ELR (cell line): ENCODE results near the gene TGFBR3.
A peak's percentile ranks its signal among the peaks of the same experiment; 100 is the strongest.

Source experiments
- DNase-seq: peaks from one replicate; pipeline ENCODE4 v3.0.0-alpha.2; 2015; ENCODE audit warnings: low read depth

The TGFBR3 gene

DNA sequence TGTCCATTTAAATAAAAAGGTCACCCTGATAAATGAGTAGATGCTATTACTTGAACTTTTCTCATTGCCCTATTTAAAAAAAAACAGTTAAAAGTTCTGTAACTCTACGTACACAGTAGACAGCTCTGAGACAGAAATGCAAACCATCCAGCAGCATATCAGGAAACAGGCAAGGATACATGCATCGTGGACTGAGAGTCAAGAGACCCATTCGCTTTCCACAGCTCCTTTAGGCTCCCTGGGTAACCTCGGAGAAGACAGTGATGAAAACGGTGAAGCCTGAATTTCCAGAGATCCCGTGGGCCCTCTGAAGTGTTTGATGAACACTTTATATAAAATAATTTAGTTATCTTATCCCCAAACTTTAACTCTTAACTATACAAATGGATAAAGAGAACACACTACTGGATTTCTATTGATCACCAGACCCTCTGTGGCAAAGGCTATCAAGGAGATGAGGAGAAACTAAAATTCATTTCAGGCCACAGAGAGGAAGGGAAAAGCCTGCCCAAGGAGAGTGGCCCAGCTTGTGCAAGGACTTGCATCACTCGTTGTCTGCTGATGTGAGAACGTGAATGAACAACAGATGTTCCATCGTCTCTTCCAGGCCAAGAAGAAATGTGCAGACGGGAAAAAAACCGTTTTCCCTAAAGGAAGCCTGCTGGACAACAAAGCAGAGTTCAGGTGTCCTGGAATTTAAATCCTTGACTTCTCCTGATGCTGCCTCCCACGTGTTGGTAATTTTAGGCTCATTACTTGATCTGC is 131.0 kb downstream of the TGFBR3 start:
- DNase-seq, result no peak

DNA sequence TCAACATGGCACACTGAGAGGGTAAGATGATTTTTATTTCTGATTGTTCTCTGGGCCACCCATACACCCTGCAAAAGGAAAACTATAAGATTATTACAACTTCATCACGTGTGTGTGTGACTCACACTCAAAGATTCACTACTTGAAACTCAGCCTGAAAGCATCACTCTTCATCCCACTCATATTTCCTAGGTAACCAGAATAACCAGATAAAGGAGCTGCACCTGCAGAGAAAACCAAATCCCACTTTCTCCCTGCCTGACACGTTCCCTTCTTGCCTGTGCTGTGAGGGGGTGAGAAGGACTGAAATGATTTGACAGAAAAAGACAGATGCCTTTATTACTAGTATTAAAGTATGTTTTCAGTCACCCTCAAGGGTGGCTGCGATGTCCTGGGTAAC is 131.6 kb downstream of the TGFBR3 start:
- DNase-seq, result peak; percentile 64

DNA sequence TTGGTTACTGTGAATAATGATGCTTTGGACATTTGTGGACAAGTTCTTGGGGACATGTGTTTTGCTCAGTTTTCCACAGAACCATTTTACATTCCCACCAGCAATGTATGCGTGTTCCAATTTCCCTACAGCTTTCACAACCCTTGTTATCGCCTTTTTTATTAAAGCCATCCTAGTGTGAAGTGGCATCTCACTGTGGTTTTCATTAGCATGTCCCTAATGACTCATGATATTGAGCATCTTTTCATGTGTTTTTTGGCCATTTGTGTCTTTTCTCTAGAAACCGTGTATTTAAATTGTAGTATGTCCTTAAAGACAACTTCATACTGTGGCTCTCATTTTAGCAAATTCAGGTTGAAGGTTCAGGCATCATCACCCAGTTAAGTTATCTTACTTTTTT is 132.1 kb downstream of the TGFBR3 start:
- DNase-seq, result no peak

DNA sequence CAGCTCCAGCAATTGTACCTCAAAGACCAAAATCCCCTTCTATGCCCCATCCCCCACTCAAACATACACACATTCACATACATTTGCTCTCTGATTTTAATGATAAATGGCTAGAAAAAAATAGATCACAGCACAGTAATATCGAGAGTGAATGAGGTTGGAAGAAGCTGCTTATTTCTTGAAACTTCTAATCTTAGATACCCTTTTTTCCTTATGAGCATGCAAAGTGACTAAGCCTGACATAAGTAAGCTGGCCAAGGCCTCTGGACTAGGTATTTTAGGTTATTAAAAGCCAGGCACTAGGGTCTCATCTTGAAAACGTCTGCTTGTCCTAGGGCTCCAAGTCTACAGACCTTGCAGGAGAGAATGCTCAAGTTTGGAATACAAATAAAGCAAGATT is 133.6 kb downstream of the TGFBR3 start:
- no peak for DNase-seq

DNA sequence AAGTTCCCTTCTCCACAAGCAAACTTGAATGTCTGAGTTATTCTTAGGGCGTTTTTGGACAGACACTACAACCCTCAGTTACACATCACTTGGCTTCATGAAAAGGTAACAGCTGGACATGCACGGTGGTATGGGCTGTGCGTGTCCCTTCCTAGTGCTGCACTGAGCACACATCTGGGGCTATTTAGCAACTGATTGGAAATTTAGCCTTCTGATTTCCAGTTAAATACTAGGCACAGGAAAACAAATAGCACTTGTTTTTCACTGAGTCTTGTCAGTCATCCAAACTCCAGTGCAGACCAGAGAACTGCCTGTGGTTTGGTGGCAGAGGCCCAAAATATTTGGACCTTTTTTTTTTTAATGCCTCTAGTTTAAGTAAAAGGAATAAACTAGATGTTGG is 134.7 kb downstream of the TGFBR3 start:
- no peak for DNase-seq

DNA sequence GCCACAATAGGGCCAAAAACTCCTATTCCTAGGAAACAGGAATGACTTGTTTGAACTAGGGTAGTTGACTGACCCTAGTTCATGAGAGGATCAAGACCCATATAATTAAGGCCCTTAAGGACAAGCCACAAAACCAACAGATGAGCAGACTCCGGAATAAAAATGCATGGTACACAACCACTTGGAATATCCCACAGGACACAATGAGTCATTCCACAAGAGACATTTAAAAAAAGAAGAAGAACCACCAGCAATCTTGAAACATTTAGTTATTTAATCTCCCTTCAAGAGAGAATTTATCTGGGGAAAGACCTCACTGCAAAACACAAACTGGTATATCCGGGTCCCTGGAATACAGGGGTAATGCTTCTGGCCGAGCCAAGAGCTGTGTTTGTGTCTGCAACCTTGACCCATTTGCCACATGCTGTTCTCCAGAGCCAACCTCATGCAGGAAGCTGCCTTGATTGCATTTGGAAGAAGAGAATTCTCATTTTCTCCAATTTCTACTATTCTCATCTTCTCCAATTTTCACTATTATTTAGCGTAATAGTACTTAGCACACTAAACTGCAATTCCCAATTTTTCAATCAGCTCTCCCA is 135.5 kb downstream of the TGFBR3 start:
- no peak for DNase-seq

DNA sequence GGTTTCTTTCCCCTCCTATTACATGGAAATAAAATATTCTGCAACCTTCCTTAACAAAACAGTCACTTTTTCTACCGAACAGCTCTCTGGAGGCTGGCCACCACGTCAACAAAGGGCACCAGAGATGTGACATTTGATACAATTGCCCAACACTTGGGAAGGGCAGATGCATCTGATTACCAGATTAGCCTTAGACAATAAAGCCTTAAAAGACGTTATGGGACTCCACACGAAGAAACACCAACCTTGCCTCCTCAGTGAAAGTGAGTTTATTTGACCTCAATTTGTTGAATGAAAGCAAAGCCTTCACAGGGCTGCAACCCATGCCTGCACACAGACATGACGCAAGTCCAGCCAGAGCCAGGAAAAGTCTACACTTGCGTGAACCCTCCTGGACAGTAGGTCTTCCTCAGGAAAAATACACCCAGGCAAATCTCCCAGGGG is 136.1 kb downstream of the TGFBR3 start:
- DNase-seq, result no peak

DNA sequence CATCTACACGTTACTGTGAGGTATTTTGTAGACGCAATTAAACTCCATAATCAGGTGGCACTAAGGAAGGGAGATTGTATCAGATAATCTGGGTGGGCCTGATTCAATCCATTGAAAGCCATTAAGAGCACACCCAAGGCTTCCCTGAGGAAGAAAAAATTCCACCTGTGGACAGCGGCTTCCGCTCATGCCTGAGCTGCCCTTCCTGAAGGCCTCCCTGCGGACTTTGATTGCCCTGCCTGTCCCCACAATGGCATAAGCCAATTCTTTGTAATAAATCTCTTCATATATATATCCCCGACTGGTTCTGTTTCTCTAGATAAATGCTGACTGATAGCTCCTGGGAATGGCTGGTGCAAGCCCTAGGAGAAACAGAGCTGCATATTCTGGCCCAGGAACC is 138.3 kb downstream of the TGFBR3 start:
- no peak for DNase-seq

DNA sequence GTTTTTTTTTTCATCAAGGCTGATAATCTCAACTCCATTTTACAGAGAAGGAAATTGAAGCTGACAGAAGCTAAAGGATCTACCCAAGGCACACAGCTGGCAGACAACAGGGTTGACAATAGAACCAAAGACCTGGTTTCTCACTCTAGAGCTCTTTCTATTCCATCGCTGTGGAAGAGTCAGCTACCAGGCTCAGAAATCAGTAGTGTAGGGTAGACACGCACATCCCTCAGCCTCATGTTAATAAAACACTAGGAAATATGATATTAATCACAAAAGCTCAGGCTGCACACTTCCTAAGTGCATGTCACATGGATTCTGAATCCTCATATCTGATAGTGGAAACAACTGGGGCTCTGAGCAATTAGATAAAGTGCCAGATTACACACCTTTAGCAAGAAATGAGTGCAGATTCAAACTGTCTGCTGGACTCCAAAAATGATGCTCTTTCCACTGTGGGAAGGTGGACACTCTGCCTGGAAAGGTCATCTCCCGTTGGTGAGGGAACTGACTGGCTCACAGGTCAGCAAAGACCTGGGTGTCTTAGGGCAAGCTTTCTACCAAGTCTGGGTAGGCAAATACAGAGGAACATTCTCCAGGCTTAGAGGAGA is 139.1 kb downstream of the TGFBR3 start:
- DNase-seq, result no peak

DNA sequence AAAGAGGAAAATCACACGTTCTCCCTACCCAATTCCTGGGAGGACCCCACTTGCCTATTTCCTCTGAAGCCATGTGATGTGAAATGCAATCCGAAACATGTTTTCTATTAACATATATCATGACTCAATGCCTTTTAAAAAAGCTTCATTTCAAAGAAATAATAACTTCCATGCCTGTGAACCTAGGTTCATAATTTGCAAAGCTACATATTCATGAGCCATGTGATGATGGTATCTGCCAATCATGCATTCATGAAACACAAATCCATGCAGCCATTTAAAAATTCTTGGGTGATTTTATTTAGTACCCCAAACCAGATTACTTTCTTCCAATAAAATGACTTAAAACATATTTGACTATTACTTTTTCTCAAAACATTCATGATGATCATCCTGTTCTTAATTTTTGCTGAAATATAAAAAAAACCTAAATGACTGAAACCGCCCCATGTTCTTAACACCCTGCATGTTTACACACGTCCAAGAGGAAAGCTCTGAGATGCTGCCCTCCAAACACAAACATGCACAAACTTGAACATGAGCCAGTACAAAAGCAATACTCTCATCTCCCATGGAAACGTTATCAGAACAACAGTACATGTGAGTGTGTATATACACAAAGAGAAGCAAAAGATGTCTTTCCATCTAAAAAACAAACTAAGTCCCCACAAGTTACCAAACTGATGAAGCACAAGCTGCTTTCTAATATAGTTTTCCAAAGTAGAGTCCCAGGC is 140.1 kb downstream of the TGFBR3 start:
- DNase-seq, result no peak

DNA sequence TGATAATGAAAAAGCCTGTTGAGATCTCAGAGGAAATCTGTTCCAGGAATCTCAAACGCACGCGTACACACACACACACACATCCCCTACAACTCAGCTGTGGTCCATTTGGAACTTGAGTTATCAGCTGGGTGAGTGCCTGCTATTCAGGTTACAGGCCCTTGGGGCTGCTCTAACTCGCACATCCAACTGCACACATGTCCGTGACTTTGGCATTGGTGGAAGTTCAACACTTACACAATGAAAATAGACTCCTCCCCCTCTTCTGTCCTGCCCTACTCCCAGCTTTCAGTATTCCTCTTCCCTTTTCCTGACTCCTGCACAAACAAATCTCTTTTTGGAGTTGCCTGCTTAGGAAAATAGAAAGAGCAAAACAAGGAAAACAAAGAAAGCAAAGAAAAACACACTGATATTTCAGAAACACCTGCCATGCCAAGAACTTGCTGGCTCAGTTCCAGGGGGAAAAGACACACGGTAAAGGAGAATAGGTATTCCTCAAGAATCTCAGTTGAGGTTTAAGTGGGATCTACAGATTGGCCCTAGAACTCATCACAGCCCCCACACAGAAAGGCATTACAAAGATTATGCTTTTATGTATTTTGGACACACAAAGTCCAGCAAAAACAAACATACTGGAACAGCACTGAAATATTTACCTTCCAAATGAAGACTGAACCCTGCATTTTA is 140.9 kb downstream of the TGFBR3 start:
- no peak for DNase-seq

DNA sequence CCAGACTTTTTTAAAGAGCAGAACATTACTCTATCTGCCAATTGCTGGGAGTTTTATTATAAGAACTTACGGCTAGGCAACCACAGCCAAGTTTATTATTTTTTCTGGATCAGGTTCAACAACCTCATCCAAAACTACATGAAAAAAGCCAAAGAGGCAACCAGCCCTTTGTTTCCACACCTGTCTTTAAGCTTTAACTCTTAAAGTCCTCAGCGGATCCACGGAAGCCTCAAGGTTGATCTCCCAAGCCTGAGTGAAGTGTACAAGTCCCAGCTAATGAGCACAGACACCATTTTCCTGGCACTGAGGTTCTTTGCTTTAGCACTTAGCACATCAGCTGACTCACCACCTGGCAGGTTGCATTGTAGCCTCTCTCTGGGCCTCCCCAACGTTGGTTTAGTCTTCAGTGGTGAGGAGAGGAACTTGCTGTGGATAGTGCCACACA is 143.1 kb downstream of the TGFBR3 start:
- DNase-seq, result peak; percentile 15

DNA sequence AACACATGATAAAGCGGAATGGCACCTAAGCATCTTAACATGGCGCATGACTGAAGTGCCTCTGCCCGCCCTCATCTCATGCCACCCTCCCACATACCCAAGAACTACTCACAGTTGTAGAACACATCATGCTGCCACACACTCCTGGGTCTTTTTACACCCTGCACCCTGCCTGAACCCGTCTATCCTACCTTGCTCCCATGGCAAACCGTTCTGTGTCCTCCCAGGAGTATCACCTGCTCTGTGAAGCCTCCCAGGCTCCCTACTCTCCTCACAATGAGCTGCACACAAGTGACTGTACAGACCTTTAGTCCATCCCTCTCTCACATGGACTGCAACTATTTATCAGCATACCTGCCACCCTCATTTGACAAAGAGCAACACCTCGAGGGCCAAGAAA is 144.0 kb downstream of the TGFBR3 start:
- DNase-seq, result no peak

DNA sequence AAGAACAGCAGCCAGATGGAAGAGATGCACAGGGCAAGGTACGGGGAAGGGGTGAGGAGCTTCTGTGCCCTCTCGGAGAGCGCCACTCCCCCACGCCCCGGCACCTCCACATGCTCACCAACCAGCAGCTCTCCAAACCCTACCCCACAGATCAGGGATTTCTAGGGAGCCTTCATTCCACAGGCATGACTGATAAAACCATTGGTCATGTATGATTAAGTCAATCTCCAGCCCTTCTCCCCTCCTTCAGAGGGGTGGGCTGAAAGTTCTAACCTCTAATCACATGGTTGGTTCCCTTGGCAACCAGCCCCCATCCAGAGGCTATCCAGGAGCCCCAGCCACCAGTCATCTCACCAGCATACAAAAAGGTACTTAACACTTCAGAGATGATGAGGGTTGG is 144.7 kb downstream of the TGFBR3 start:
- DNase-seq, result peak; percentile 76

DNA sequence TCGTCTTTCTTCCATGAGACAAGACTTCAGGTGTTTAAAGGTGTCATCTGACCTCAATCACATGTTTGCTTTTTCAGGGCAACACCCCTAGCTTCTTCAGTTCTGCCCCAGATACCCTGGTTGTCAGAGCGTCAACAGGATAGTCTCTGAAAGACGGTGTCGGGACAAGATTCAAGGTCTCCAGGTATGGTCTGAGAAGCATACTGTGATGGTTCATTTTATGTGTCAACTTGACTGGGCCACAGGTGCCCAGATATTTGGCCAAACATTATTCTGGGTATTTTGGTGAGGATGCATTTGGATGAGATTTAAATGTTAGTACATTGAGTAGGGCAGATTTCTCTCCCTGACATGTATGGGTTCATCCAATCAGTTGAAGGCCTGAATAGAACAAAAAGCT is 148.3 kb downstream of the TGFBR3 start:
- DNase-seq, result no peak

DNA sequence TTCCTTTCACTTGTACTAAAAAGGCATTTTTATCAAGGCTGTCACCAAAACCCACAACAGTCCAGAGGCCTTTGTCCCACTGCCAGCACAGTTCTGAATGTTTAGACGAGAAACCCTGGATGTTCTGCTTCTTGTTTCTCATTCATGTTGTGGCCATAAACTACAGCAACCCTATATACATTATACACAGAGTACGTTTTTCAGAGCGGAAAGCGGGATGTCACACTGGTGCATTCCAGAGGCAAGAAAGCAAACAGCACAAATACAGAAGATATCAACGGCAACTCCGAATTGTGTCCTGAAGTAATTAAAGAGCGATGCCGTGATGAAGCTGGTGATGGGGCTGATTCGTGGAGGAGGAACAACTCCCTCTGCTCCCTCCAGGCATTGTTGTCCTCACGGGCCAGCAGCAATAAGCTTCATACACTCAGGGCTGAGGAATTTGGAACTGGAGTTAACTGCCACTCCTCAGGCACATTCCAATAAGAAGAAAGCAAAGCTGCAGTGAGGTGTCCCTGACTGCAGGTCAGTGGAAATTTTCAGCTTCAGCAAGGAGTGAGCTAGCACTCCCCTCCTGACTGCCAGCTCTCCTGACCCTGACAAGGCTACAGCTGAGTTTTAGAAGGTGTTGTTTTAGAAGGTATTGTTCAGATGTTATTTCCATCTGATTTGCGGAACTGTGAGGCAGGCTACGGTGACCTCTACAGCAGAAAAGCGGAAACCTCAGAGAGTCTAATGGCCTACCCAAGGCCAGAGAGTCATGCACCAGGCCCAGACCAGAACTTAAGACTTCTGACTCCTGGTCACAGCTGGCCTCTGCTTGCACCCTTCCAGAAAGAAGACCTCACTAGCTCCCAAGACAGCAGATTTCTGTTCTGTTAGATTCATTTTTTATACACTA is 149.0 kb downstream of the TGFBR3 start:
- DNase-seq, result peak; percentile 97

DNA sequence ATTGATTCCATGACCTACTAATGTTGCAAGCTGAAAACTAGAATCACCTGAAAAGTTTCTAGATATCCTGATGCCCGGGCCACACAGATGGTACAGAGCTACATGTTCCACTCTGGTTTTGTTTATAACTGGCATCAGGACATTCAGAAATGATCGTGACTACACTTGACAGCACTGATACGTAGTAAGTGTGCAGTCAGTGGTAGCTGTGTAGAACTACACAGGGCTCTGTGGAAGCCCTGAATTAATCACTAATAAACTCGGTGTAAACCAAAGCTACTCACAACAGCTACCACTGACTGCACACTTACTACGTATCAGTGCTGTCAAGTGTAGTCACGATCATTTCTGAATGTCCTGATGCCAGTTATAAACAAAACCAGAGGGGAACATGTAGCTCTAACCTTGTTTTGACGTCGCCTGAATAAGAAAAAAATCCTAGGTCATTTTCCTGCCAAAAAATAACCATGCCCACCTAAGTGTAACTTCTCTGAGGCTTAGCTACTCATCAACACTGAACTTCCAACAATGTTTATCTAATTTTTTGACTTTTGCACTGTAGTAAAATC is 149.7 kb downstream of the TGFBR3 start:
- DNase-seq, result peak; percentile 29

DNA sequence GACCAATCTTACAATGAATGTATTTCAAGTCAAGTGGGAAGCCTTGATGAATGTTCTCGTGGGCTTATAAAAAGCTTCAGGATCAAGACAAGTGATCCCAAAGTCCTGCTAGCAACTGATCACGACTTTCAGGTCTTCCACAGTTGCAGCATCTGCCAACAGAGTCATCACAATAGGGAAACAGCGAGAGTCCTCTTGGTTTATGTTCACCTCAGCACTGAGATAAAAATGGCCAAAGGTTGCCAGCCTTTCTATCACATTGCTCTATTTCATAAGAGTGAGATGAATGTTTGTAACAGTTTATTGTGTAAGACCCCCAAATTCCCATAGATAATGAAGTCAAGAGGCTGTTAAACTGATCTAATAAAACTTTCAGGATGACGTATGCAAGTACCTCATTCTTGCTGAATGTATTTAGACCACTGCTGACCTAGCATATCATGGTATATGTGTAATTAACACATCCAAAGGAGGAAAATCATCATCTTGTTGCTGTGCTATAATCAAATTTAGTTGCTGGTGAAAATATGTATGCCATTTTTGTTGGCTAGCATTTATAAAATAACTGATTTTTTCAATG is 150.6 kb downstream of the TGFBR3 start:
- no peak for DNase-seq

DNA sequence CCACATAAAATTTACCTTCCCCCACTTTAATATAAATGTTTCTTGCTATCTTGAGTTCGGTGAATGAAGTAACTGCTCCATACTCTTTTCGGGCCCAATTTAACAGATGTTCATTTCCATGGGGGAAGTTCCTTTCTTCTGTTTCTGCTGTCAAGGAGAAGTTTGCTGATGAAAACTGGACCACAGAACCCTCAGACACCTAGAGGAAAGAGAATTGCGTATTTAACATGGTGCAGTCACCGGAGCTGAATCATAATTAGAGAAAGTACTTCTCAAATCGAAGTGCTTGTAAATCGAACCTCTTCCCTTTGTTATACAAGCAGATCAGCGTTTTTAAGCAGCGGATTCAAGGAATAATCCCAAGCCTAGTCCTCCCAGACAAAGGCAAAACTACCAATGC is 151.2 kb downstream of the TGFBR3 start:
- no peak for DNase-seq

DNA sequence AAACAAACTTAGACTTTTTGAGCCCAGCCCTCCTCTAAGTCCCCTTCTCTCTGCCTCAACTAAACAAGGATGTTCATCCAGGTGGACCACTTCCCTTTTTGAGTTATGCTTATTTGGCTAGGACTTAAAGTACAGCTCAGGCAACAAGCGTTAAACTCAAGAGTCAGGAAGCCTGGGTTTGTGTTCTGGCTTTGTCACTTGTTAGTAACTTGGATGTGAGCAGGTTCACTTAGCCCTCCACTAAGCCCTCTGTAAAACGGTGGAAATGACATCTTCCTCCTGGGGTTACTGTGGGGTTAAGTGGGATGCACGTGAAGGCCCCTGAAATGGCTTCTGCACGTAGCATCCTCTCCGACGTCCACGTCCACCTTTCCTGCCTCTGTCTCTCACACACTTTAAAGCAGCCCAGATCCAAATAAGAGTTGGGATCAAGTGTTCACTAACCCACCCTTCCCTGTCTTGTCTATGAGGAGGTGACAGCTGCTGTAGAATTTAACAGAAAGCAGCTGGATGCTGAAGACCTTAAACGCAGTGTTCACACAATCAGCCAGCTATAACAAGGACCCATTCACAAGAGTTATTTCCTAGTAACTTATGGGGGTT is 152.7 kb downstream of the TGFBR3 start:
- DNase-seq, result no peak
